Measurements from ENCODE around the gene BCL2L2. TPM values are rescaled to one million over a fixed set of nuclear protein-coding genes. Genes with fewer than 3 reads are reported as not detected.
A peak's percentile ranks its signal among the peaks of the same experiment; 100 is the strongest.

The BCL2L2 gene
- total RNA-seq, 4 donors from 2014 or later = 36.7 to 57.8 (median 47.4) TPM

DNA sequence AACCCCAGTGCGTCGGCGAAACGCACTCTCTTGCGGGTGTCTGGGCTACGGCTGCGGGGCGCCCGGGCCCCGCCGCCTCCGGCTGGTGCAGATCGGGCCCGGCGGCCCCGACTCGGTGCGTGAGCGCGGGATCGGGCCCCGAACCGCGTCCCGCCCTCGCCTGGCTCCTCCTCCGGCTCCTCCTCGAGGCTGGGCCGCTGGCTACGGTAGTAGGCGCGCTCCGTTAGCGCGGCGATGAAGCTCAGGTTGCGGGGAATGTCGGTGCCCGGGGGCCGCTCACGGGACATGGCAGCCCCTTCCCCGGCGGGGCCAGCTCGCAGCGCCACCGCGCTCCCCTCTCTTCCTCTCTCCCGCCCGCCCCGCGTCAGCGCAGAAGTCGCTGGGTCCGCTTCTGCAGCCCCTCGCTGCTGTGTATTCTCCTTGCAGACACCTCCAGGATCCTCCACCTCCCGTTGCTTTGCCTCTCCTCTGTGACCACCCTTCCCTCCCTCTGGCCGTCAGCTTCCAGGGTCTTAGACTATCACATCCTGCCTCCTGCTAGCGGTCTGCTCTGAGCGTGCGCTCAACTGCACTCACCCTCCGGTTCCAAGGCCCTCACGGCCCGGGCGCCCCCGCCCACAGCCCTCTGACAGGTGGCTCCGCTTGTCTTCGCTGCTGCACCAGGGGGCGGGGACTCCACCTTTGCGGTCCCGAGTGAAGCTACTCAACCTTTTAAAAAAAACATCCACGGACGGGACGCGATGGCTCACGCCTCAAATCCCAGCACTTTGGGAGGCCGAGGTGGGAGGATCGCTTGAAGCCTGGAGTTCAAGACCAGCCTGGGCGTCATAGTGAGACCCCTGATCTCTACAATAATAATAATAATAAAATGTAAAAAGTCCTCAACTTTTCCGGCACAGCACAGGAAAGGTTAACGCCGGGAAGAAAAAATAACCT lies 4.1 kb upstream of the BCL2L2 start, which contains the start of gene PPP1R3E:
Gene PPP1R3E (minus strand): TSS at position 570 of the 936 bp plus-strand sequence. CDS start 283 bp downstream, at position 287.
- H3K4me3 ChIP-seq = peak within 1 kb of the TSS; percentile 61 to 85 (median 73)
- peak within 1 kb of the TSS; percentile 95 to 99 (median 98) for H3K27ac ChIP-seq
- H3K27me3 ChIP-seq = no peaks in the 10 kb centered on the region
- TF ChIP-seq, protein P1, sequence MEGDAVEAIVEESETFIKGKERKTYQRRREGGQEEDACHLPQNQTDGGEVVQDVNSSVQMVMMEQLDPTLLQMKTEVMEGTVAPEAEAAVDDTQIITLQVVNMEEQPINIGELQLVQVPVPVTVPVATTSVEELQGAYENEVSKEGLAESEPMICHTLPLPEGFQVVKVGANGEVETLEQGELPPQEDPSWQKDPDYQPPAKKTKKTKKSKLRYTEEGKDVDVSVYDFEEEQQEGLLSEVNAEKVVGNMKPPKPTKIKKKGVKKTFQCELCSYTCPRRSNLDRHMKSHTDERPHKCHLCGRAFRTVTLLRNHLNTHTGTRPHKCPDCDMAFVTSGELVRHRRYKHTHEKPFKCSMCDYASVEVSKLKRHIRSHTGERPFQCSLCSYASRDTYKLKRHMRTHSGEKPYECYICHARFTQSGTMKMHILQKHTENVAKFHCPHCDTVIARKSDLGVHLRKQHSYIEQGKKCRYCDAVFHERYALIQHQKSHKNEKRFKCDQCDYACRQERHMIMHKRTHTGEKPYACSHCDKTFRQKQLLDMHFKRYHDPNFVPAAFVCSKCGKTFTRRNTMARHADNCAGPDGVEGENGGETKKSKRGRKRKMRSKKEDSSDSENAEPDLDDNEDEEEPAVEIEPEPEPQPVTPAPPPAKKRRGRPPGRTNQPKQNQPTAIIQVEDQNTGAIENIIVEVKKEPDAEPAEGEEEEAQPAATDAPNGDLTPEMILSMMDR (IDR thresholded peaks at IDR 0.05) = no peak
- TF ChIP-seq POLR2A (IDR thresholded peaks at IDR 0.05) = peak in 2 of 4 donors; percentile 7 to 63
- DNase-seq = no peak
- H3K4me1 ChIP-seq = peaks cover 16 to 68% (median 39%) of the 10 kb centered on the region in 3 donors
- intact Hi-C loops (cut with DNase I) = no loop called here
- 3 to 5% methylated on average over 28 to 34 of the region's 81 CpGs for WGBS, 2 donors
- no peaks in the 10 kb centered on the region for H3K36me3 ChIP-seq
- H3K9me3 ChIP-seq = no peaks in the 10 kb centered on the region

DNA sequence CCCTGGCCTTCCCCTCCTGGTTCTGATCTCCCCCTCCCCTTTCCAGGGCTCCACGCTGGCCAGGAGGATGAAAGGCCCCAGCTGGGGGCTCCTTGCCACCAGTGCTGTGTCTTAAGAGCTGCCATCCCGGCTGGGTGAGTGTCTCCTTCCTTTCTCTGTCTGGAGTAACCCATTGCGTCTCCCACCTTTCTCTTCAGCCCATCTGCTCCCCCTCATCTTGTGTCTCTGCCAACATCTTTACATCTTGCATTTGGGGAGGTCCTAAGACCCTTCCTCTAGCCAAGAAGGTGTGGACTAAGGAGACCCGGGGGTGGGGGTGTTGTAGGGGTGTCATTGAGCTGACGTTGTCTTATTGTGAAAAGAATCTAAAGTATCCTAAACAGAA lies 505 bp downstream of the BCL2L2 start:
- Histone ChIP-seq H3K27me3 (no peaks in the 10 kb centered on the region), H3K9me3 (no peaks in the 10 kb centered on the region), H3K4me1 (peaks cover 20 to 66% (median 36%) of the 10 kb centered on the region in 3 donors), H3K27ac (peak overlapping the region; percentile 91 to 98 (median 94)), H3K36me3 (peaks cover 4 to 44% (median 6%) of the 10 kb centered on the region in 3 donors), H3K4me3 (peak overlapping the region; percentile 67 to 81 (median 72))
- no peak for TF ChIP-seq POLR2A (IDR thresholded peaks at IDR 0.05)
- TF ChIP-seq, protein P1 (IDR thresholded peaks at IDR 0.05) = no peak
- no peak for DNase-seq
- 7 to 13% methylated on average over 5 of the region's 5 CpGs for WGBS, 2 donors
- intact Hi-C loops (cut with DNase I) = no loop called here

DNA sequence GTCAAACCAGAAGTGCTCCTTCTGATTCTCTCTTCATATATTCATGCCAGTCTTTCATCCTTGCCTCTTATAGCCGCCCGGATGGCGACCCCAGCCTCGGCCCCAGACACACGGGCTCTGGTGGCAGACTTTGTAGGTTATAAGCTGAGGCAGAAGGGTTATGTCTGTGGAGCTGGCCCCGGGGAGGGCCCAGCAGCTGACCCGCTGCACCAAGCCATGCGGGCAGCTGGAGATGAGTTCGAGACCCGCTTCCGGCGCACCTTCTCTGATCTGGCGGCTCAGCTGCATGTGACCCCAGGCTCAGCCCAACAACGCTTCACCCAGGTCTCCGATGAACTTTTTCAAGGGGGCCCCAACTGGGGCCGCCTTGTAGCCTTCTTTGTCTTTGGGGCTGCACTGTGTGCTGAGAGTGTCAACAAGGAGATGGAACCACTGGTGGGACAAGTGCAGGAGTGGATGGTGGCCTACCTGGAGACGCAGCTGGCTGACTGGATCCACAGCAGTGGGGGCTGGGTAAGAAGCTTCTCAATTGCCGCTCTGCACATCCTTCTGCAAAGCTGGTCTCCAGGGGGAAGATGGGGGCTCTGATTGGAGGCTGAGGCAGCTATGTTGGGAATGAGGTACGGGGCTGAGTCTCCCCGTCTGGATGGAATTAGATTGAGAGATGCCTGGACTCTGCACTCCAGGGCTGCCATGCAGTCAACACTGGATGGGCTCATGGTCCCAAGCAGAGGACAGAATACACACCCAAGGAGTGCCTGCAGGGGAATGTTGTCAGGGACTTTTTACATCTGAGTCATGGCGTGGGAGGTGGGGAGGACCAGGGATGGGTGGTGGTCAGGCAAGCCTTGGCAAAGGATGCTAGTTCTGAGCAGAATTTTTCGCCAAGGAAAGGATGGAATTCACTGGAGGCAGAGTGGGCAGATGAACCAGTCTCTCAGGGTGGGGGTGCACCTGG lies 1.3 kb downstream of the BCL2L2 start:
- Histone ChIP-seq H3K4me1 (peaks cover 20 to 58% (median 33%) of the 10 kb centered on the region in 3 donors), H3K4me3 (peak overlapping the region; percentile 67 to 81 (median 72)), H3K27ac (peak overlapping the region; percentile 91 to 98 (median 94)), H3K27me3 (no peaks in the 10 kb centered on the region), H3K36me3 (peaks cover 4 to 52% (median 6%) of the 10 kb centered on the region in 3 donors), H3K9me3 (no peaks in the 10 kb centered on the region)
- DNase-seq = no peak
- TF ChIP-seq, protein P1 (IDR thresholded peaks at IDR 0.05) = no peak
- TF ChIP-seq POLR2A (IDR thresholded peaks at IDR 0.05) = no peak
- intact Hi-C loops (cut with DNase I) = no loop called here
- 50 to 70% methylated on average over 2 to 15 of the region's 22 CpGs for WGBS, 2 donors

DNA sequence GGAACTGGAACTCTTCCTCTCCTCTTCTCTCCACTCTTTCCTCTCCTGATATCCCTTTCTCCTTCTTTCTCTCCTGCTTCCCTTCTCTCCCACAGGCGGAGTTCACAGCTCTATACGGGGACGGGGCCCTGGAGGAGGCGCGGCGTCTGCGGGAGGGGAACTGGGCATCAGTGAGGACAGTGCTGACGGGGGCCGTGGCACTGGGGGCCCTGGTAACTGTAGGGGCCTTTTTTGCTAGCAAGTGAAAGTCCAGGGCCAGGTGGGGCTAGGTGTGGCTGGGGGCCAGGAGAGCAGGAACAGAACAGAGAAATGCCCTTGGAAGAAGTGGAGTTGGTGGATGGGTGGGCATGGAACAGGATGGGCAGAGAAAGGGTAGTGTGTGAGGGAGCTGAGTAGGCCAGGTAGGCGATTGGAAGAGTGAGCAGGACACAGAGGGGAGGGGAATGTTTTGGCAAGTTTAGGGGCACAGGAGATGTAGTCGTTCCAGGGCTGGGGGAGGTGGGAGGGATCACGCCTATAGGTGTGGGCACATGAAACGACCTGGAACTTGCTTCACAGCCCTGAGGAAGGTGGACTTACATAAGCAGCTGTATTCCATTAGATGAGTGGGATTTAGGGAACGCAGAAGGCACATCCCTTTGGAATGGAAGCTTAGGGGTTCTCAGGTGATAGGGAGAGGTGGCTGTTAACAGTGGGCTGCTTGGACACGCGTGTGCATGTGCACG lies 2.2 kb downstream of the BCL2L2 start:
- intact Hi-C loops (cut with DNase I) = no loop called here
- H3K4me3 ChIP-seq = peak overlapping the region in 2 of 4 donors; percentile 74 to 81

More for the DNA sequence above, 2.2 kb downstream of the BCL2L2 start:
- no peaks in the 10 kb centered on the region for H3K9me3 ChIP-seq
- DNase-seq = no peak
- peaks cover 4 to 62% (median 6%) of the 10 kb centered on the region in 3 donors for H3K36me3 ChIP-seq
- H3K27ac ChIP-seq = peak overlapping the region in 3 of 4 donors; percentile 94 to 98 (median 95)
- no peak for TF ChIP-seq POLR2A (IDR thresholded peaks at IDR 0.05)
- TF ChIP-seq, protein P1 (IDR thresholded peaks at IDR 0.05) = no peak
- peaks cover 20 to 54% (median 30%) of the 10 kb centered on the region in 3 donors for H3K4me1 ChIP-seq
- 63 to 68% methylated on average over 14 of the region's 17 CpGs for WGBS, 2 donors
- no peaks in the 10 kb centered on the region for H3K27me3 ChIP-seq

Data from esophagus squamous epithelium (tissue), 5 donors.